DND-41 (cell line): ENCODE measurements around the gene EHBP1.

Experiments
- CTCF ChIP-seq: IDR thresholded peaks from 2 replicates; pipeline ENCODE4 v1.5.1; 2012; ENCODE audit warnings: borderline replicate concordance, low read length, moderate library complexity, mild to moderate bottlenecking; ENCODE audit not compliant: poor library complexity, severe bottlenecking; ENCODE audit errors: extremely low read depth
- EZH2 ChIP-seq: IDR thresholded peaks from 3 replicates; pipeline ENCODE4 v1.6.1; 2012; ENCODE audit warnings: borderline replicate concordance, low read depth, mild to moderate bottlenecking, moderate library complexity, low read length, inconsistent platforms; ENCODE audit not compliant: severe bottlenecking

- no peak for TF ChIP-seq EZH2
- no peak for TF ChIP-seq CTCF
Measured at GRCh38 chr2:62717503-62718081, 12.1 kb downstream of the EHBP1 start.
